GM18858 (cell line): Measurements from ENCODE around the gene RNPC3.

ENCODE experiments used
- ATAC-seq: cut with Tn5 transposase; IDR thresholded peaks from one replicate; pipeline ENCODE4 v1.9.1; 2021; ENCODE audit not compliant: unreplicated experiment

The RNPC3 gene

GRCh38 chr1:103525607-103526507, at the start of gene RNPC3:
Gene RNPC3 (plus strand): TSS chr1:103525699. CDS start chr1:103526071, 372 bp downstream.
- ATAC-seq = peak; percentile 63

GRCh38 chr1:103477101-103477500, 48.4 kb upstream of the RNPC3 start:
- ATAC-seq = no peak

GRCh38 chr1:103489935-103490334, 35.6 kb upstream of the RNPC3 start:
- peak; percentile 58 for ATAC-seq

GRCh38 chr1:103492003-103492625, 33.4 kb upstream of the RNPC3 start:
- no peak for ATAC-seq

- ATAC-seq = no peak
Observed at GRCh38 chr1:103496014-103496635, 29.4 kb upstream of the RNPC3 start.

GRCh38 chr1:103497404-103497803, 28.1 kb upstream of the RNPC3 start:
- ATAC-seq = no peak

GRCh38 chr1:103509250-103509649, 16.2 kb upstream of the RNPC3 start:
- no peak for ATAC-seq

GRCh38 chr1:103513711-103514110, 11.8 kb upstream of the RNPC3 start:
- no peak for ATAC-seq

- peak; percentile 72 for ATAC-seq
Observed at GRCh38 chr1:103514920-103515503, 10.5 kb upstream of the RNPC3 start.

GRCh38 chr1:103516283-103516682, 9.2 kb upstream of the RNPC3 start:
- no peak for ATAC-seq

GRCh38 chr1:103516693-103517092, 8.8 kb upstream of the RNPC3 start:
- ATAC-seq = no peak

GRCh38 chr1:103517380-103518047, 8.0 kb upstream of the RNPC3 start:
- peak; percentile 69 for ATAC-seq

- no peak for ATAC-seq
Observed at GRCh38 chr1:103520822-103521221, 4.7 kb upstream of the RNPC3 start.

GRCh38 chr1:103523346-103523745, 2.2 kb upstream of the RNPC3 start:
- ATAC-seq = no peak

GRCh38 chr1:103525114-103525606, 339 bp upstream of the RNPC3 start:
- ATAC-seq = peak; percentile 32

- no peak for ATAC-seq
Observed at GRCh38 chr1:103527331-103527730, 1.8 kb downstream of the RNPC3 start.

- no peak for ATAC-seq
Observed at GRCh38 chr1:103529746-103530145, 4.2 kb downstream of the RNPC3 start.

GRCh38 chr1:103538226-103538625, 12.7 kb downstream of the RNPC3 start:
- no peak for ATAC-seq

GRCh38 chr1:103541431-103541830, 15.9 kb downstream of the RNPC3 start:
- ATAC-seq = no peak

- no peak for ATAC-seq
Observed at GRCh38 chr1:103546496-103546895, 21.0 kb downstream of the RNPC3 start.

- no peak for ATAC-seq
Observed at GRCh38 chr1:103547840-103548239, 22.3 kb downstream of the RNPC3 start.
